Gastrocnemius medialis (tissue), 4 donors: ENCODE results near the gene PYROXD2. TPM values are rescaled to one million over a fixed set of nuclear protein-coding genes. Genes with fewer than 3 reads are reported as not detected.

Source experiments
- ATAC-seq, 2 donors: fragments of 150-250 bp; one replicate each; pipeline ENCODE4 v1.9.1; 2016
- DNase-seq, 2 donors: peaks; one replicate each; pipeline ENCODE4 v3.0.0-alpha.2; 2019
- H3K27ac ChIP-seq, 4 donors: fragments of 200-600 bp; sonication (generic); 1 replicate in 1 of 4; 2 replicates in 3 of 4; pipeline ENCODE4 v1.5.1; 2016 to 2018; ENCODE audit warnings: mild to moderate bottlenecking in 2 of 4, moderate library complexity in 1 of 4
- H3K27me3 ChIP-seq, 3 donors: fragments of 200-600 bp; sonication (generic) in 2 of 3; 1 replicate in 1 of 3; 2 replicates in 2 of 3; pipeline versions ENCODE4 v1.5.1 to v1.6.0; 2016 to 2019; ENCODE audit warnings: mild to moderate bottlenecking in 1 of 3, moderate library complexity in 1 of 3
- H3K36me3 ChIP-seq, 2 donors: fragments of 200-600 bp; sonication (generic) in 1 of 2; one replicate each; pipeline ENCODE4 v1.5.1; 2017 to 2018
- H3K4me1 ChIP-seq, 2 donors: fragments of 200-600 bp; sonication (generic) in 1 of 2; one replicate each; pipeline ENCODE4 v1.5.1; 2016 to 2017; ENCODE audit warnings: mild to moderate bottlenecking in 2 of 2
- H3K4me3 ChIP-seq, 4 donors: fragments of 200-600 bp; sonication (generic) in 3 of 4; 1 replicate in 1 of 4; 2 replicates in 3 of 4; pipeline ENCODE4 v1.5.1; 2016 to 2019; ENCODE audit warnings: mild to moderate bottlenecking in 2 of 4
- H3K9me3 ChIP-seq, 3 donors: fragments of 200-600 bp; sonication (generic) in 2 of 3; 1 replicate in 1 of 3; 2 replicates in 2 of 3; pipeline ENCODE4 v1.5.1; 2016 to 2019
- CTCF ChIP-seq, 5 experiments: fragments of 450-650 bp in 3 of 5; fragments of 200-600 bp in 2 of 5; sonication (generic) in 2 of 5; IDR thresholded peaks in 4 of 5; conservative IDR thresholded peaks in 1 of 5; 1 replicate in 4 of 5; 2 replicates in 1 of 5; pipeline ENCODE4 v1.5.1; 2016 to 2019; ENCODE audit warnings: antibody characterized with exemption in 5 of 5, mild to moderate bottlenecking in 3 of 5, moderate library complexity in 3 of 5
- POLR2A ChIP-seq, 2 donors: fragments of 450-650 bp; IDR thresholded peaks; one replicate each; pipeline ENCODE4 v1.6.1; 2017; ENCODE audit warnings: antibody characterized with exemption in 2 of 2, mild to moderate bottlenecking in 2 of 2, moderate library complexity in 2 of 2
- in situ Hi-C, 4 donors: fragments of 200-750 bp; cut with MboI; loops; one replicate each; pipeline versions ENCODE4 v1.15.0 to v1.8.0; 2017; ENCODE audit warnings: low sequenced_read_pairs in 4 of 4
- intact Hi-C: fragments of 100-400 bp; cut with DNase I; formaldehyde crosslinking; loops from one replicate; pipeline ENCODE4 v1.15.1; 2023; ENCODE audit warnings: low total_unique reads
- total RNA-seq, 4 donors: library from RNA; depleted of rRNA; stranded (reverse); fragments of >200 nt; gene quantifications; one replicate each; pipeline versions ENCODE4 v1.1.0 to v1.2.3, GENCODE V29; 2016

The PYROXD2 gene
- total RNA-seq, 4 donors from 2014 or later: 0.22 to 7.8 (median 1.3) TPM

- intact Hi-C loops: loop anchor here (5.0 kb wide), 1 partner anchor 147 kb away; the partner anchor contains the start of gene LOXL4
Observed at GRCh38 chr10:98414578-98414931, 427 bp downstream of the PYROXD2 start.

GRCh38 chr10:98411768-98412167, 3.2 kb downstream of the PYROXD2 start:
- intact Hi-C loops (loop anchor here (5.0 kb wide), 1 partner anchor 144 kb away; the partner anchor contains the start of gene LOXL4), in situ Hi-C loops (no loop called here)
- Histone ChIP-seq H3K36me3 (no peaks in the 10 kb centered on the region), H3K9me3 (no peaks in the 10 kb centered on the region), H3K4me3 (no peak overlapping the region), H3K27me3 (no peaks in the 10 kb centered on the region), H3K4me1 (peaks cover 31 to 55% of the 10 kb centered on the region in 2 donors), H3K27ac (peak overlapping the region; percentile 9 to 80 (median 48))
- TF ChIP-seq CTCF (IDR thresholded peaks at IDR 0.05 in 4 of 5, conservative IDR thresholded peaks at IDR 0.05 in 1 of 5) (no peak), POLR2A (IDR thresholded peaks at IDR 0.05) (no peak)
- DNase-seq: no peak
- ATAC-seq: peak; percentile 31 to 42

More at GRCh38 chr10:98414578-98414931, 427 bp downstream of the PYROXD2 start:
- no peak for ATAC-seq
- Histone ChIP-seq H3K4me3 (peak overlapping the region; percentile 57 to 62 (median 60)), H3K27me3 (no peaks in the 10 kb centered on the region), H3K9me3 (no peaks in the 10 kb centered on the region), H3K36me3 (peaks cover 0 to 6% of the 10 kb centered on the region in 2 donors), H3K27ac (peak overlapping the region; percentile 69 to 81 (median 74)), H3K4me1 (peaks cover 31 to 44% of the 10 kb centered on the region in 2 donors)
- in situ Hi-C loops: no loop called here
- no peak for DNase-seq
- TF ChIP-seq POLR2A (IDR thresholded peaks at IDR 0.05) (no peak), CTCF (IDR thresholded peaks at IDR 0.05 in 4 of 5, conservative IDR thresholded peaks at IDR 0.05 in 1 of 5) (no peak)

GRCh38 chr10:98411166-98411565, 3.8 kb downstream of the PYROXD2 start:
- ATAC-seq (no peak), DNase-seq (no peak)
- no peaks in the 10 kb centered on the region for H3K36me3 ChIP-seq
- no peak overlapping the region for H3K4me3 ChIP-seq
- peak overlapping the region in 3 of 4 donors; percentile 41 to 80 (median 56) for H3K27ac ChIP-seq
- intact Hi-C loops: loop anchor here (5.0 kb wide), 1 partner anchor 144 kb away; the partner anchor contains the start of gene LOXL4
- no peaks in the 10 kb centered on the region for H3K9me3 ChIP-seq
- in situ Hi-C loops: no loop called here
- no peaks in the 10 kb centered on the region for H3K27me3 ChIP-seq
- TF ChIP-seq POLR2A (IDR thresholded peaks at IDR 0.05) (no peak), CTCF (IDR thresholded peaks at IDR 0.05 in 4 of 5, conservative IDR thresholded peaks at IDR 0.05 in 1 of 5) (no peak)
- H3K4me1 ChIP-seq: peaks cover 31 to 55% of the 10 kb centered on the region in 2 donors

GRCh38 chr10:98410759-98411158, 4.2 kb downstream of the PYROXD2 start:
- no peak for ATAC-seq
- no peak for DNase-seq
- TF ChIP-seq POLR2A (IDR thresholded peaks at IDR 0.05) (no peak), CTCF (IDR thresholded peaks at IDR 0.05 in 4 of 5, conservative IDR thresholded peaks at IDR 0.05 in 1 of 5) (no peak)
- peak overlapping the region in 2 of 4 donors; percentile 56 to 80 for H3K27ac ChIP-seq
- H3K27me3 ChIP-seq: no peaks in the 10 kb centered on the region
- in situ Hi-C loops (no loop called here), intact Hi-C loops (loop anchor here (5.0 kb wide), 1 partner anchor 143 kb away; the partner anchor contains the start of gene LOXL4)
- H3K36me3 ChIP-seq: no peaks in the 10 kb centered on the region
- no peak overlapping the region for H3K4me3 ChIP-seq
- no peaks in the 10 kb centered on the region for H3K9me3 ChIP-seq
- peaks cover 31 to 52% of the 10 kb centered on the region in 2 donors for H3K4me1 ChIP-seq
